Immature natural killer cell (primary cell): Measurements from ENCODE around the gene AMIGO3. TPM values are rescaled to one million over a fixed set of nuclear protein-coding genes. Genes with fewer than 3 reads are reported as not detected.
A peak's percentile ranks its signal among the peaks of the same experiment; 100 is the strongest.

ENCODE experiments used
- DNase-seq, 3 donors: peaks; one replicate each; pipeline ENCODE4 v3.0.0; 2022; ENCODE audit warnings: mixed read lengths in 1 of 3
- H3K27ac Mint-ChIP-seq, 6 donors: one replicate each; pipeline ENCODE4 v1.8.0; 2020; ENCODE audit warnings: mixed read lengths in 6 of 6, mild to moderate bottlenecking in 5 of 6, inconsistent platforms in 4 of 6, moderate library complexity in 3 of 6
- H3K27me3 Mint-ChIP-seq, 3 donors: one replicate each; pipeline ENCODE4 v1.8.0; 2020 to 2021; ENCODE audit warnings: low read depth in 3 of 3, mild to moderate bottlenecking in 3 of 3, mixed read lengths in 3 of 3, moderate library complexity in 3 of 3, inconsistent platforms in 1 of 3
- H3K36me3 Mint-ChIP-seq, 3 donors: one replicate each; pipeline ENCODE4 v1.8.0; 2020; ENCODE audit warnings: mixed read lengths in 3 of 3, inconsistent platforms in 2 of 3, mild to moderate bottlenecking in 2 of 3
- H3K4me1 Mint-ChIP-seq, 2 donors: one replicate each; pipeline ENCODE4 v1.8.0; 2020; ENCODE audit warnings: inconsistent platforms in 2 of 2, mild to moderate bottlenecking in 2 of 2, mixed read lengths in 2 of 2, moderate library complexity in 1 of 2
- H3K4me3 Mint-ChIP-seq, 5 donors: one replicate each; pipeline ENCODE4 v1.8.0; 2020; ENCODE audit warnings: mild to moderate bottlenecking in 5 of 5, mixed read lengths in 5 of 5, inconsistent platforms in 3 of 5, moderate library complexity in 3 of 5
- H3K9me3 Mint-ChIP-seq, 6 donors: one replicate each; pipeline ENCODE4 v1.8.0; 2020; ENCODE audit warnings: mild to moderate bottlenecking in 6 of 6, mixed read lengths in 6 of 6, inconsistent platforms in 4 of 6, moderate library complexity in 3 of 6
- polyA plus RNA-seq, 3 donors: library from polyadenylated mRNA; unstranded; fragments of 300-500 nt; fragmentation: Illumina TruSeq; gene quantifications; one replicate each; pipeline ENCODE4 v1.2.3, GENCODE V29; 2021

AMIGO3 gene
- polyA plus RNA-seq, 3 donors from 2014 or later, result 1.5 to 1.7 TPM; not detected in 1

- peak overlapping the region; percentile 80 to 95 (median 92) for H3K4me3 Mint-ChIP-seq
- peaks cover 4 to 11% (median 6%) of the 10 kb centered on the region in 3 donors for H3K27me3 Mint-ChIP-seq
- peak overlapping the region; percentile 85 to 97 (median 94) for H3K27ac Mint-ChIP-seq
- no peaks in the 10 kb centered on the region for H3K36me3 Mint-ChIP-seq
- DNase-seq, result no peak
- peaks cover 37 to 44% of the 10 kb centered on the region in 2 donors for H3K4me1 Mint-ChIP-seq
- H3K9me3 Mint-ChIP-seq, result peaks cover 0 to 1% (median 0%) of the 10 kb centered on the region in 6 donors
Observed at GRCh38 chr3:49721896-49722781, 2.7 kb upstream of the AMIGO3 start.

- H3K27me3 Mint-ChIP-seq, result peaks cover 4 to 11% (median 6%) of the 10 kb centered on the region in 3 donors
- H3K9me3 Mint-ChIP-seq, result peaks cover 0 to 1% (median 0%) of the 10 kb centered on the region in 6 donors
- H3K4me3 Mint-ChIP-seq, result peak overlapping the region in 3 of 5 donors; percentile 5 to 92 (median 25)
- H3K4me1 Mint-ChIP-seq, result peaks cover 37 to 44% of the 10 kb centered on the region in 2 donors
- no peaks in the 10 kb centered on the region for H3K36me3 Mint-ChIP-seq
- DNase-seq, result no peak
- peak overlapping the region in 2 of 6 donors; percentile 66 for H3K27ac Mint-ChIP-seq
Observed at GRCh38 chr3:49721596-49721895, 2.1 kb upstream of the AMIGO3 start.

GRCh38 chr3:49720855-49721595 lies 1.5 kb upstream of the AMIGO3 start:
- Mint-ChIP-seq H3K36me3 (no peaks in the 10 kb centered on the region), H3K9me3 (peaks cover 0 to 1% (median 0%) of the 10 kb centered on the region in 6 donors), H3K27me3 (peaks cover 4 to 11% (median 6%) of the 10 kb centered on the region in 3 donors), H3K4me1 (peaks cover 37 to 44% of the 10 kb centered on the region in 2 donors), H3K4me3 (peak overlapping the region in 4 of 5 donors; percentile 0 to 38 (median 24)), H3K27ac (peak overlapping the region in 5 of 6 donors; percentile 28 to 69 (median 66))
- DNase-seq, result no peak

GRCh38 chr3:49718858-49719213 lies 648 bp downstream of the AMIGO3 start:
- H3K4me3 Mint-ChIP-seq, result peak overlapping the region; percentile 89 to 93 (median 92)
- H3K27ac Mint-ChIP-seq, result peak overlapping the region in 5 of 6 donors; percentile 24 to 92 (median 77)
- H3K9me3 Mint-ChIP-seq, result peaks cover 0 to 1% (median 0%) of the 10 kb centered on the region in 6 donors
- H3K27me3 Mint-ChIP-seq, result peaks cover 3 to 8% (median 4%) of the 10 kb centered on the region in 3 donors
- H3K36me3 Mint-ChIP-seq, result no peaks in the 10 kb centered on the region
- H3K4me1 Mint-ChIP-seq, result peaks cover 28 to 43% of the 10 kb centered on the region in 2 donors
- DNase-seq, result no peak

- Mint-ChIP-seq H3K27ac (peak overlapping the region in 3 of 6 donors; percentile 73 to 80 (median 77)), H3K36me3 (no peaks in the 10 kb centered on the region), H3K27me3 (peaks cover 0 to 6% (median 1%) of the 10 kb centered on the region in 3 donors), H3K9me3 (peaks cover 0 to 1% (median 0%) of the 10 kb centered on the region in 6 donors), H3K4me1 (peaks cover 26 to 41% of the 10 kb centered on the region in 2 donors), H3K4me3 (peak overlapping the region; percentile 89 to 93 (median 92))
- no peak for DNase-seq
Observed at GRCh38 chr3:49717959-49718857, 1.3 kb downstream of the AMIGO3 start.

GRCh38 chr3:49717211-49717958 lies 2.1 kb downstream of the AMIGO3 start:
- peaks cover 26 to 39% of the 10 kb centered on the region in 2 donors for H3K4me1 Mint-ChIP-seq
- peaks cover 0 to 1% (median 0%) of the 10 kb centered on the region in 6 donors for H3K9me3 Mint-ChIP-seq
- DNase-seq, result no peak
- H3K27ac Mint-ChIP-seq, result no peak overlapping the region
- peaks cover 0 to 2% (median 0%) of the 10 kb centered on the region in 3 donors for H3K27me3 Mint-ChIP-seq
- H3K4me3 Mint-ChIP-seq, result peak overlapping the region in 4 of 5 donors; percentile 12 to 57 (median 34)
- H3K36me3 Mint-ChIP-seq, result no peaks in the 10 kb centered on the region

- no peak overlapping the region for H3K4me3 Mint-ChIP-seq
- H3K36me3 Mint-ChIP-seq, result no peaks in the 10 kb centered on the region
- peaks cover 32 to 41% of the 10 kb centered on the region in 2 donors for H3K4me1 Mint-ChIP-seq
- H3K27me3 Mint-ChIP-seq, result peaks cover 0 to 2% (median 0%) of the 10 kb centered on the region in 3 donors
- no peak overlapping the region for H3K27ac Mint-ChIP-seq
- DNase-seq, result no peak
- H3K9me3 Mint-ChIP-seq, result peaks cover 0 to 1% (median 0%) of the 10 kb centered on the region in 6 donors
Observed at GRCh38 chr3:49716691-49717210, 2.7 kb downstream of the AMIGO3 start.

- H3K27me3 Mint-ChIP-seq, result peaks cover 0 to 2% (median 0%) of the 10 kb centered on the region in 3 donors
- H3K27ac Mint-ChIP-seq, result no peak overlapping the region
- peaks cover 38 to 44% of the 10 kb centered on the region in 2 donors for H3K4me1 Mint-ChIP-seq
- H3K36me3 Mint-ChIP-seq, result no peaks in the 10 kb centered on the region
- no peak for DNase-seq
- no peaks in the 10 kb centered on the region for H3K9me3 Mint-ChIP-seq
- H3K4me3 Mint-ChIP-seq, result no peak overlapping the region
Observed at GRCh38 chr3:49716169-49716568, 3.3 kb downstream of the AMIGO3 start.

GRCh38 chr3:49715611-49716121 lies 3.8 kb downstream of the AMIGO3 start:
- Mint-ChIP-seq H3K9me3 (no peaks in the 10 kb centered on the region), H3K4me1 (peaks cover 43 to 44% of the 10 kb centered on the region in 2 donors), H3K36me3 (no peaks in the 10 kb centered on the region), H3K27ac (no peak overlapping the region), H3K4me3 (no peak overlapping the region), H3K27me3 (peaks cover 0 to 2% (median 0%) of the 10 kb centered on the region in 3 donors)
- DNase-seq, result no peak

- H3K27me3 Mint-ChIP-seq, result peaks cover 0 to 2% (median 0%) of the 10 kb centered on the region in 3 donors
- no peaks in the 10 kb centered on the region for H3K9me3 Mint-ChIP-seq
- no peak for DNase-seq
- H3K27ac Mint-ChIP-seq, result no peak overlapping the region
- H3K4me1 Mint-ChIP-seq, result peaks cover 39 to 43% of the 10 kb centered on the region in 2 donors
- H3K4me3 Mint-ChIP-seq, result no peak overlapping the region
- H3K36me3 Mint-ChIP-seq, result no peaks in the 10 kb centered on the region
Observed at GRCh38 chr3:49714728-49715550, 4.5 kb downstream of the AMIGO3 start.

GRCh38 chr3:49713336-49714105 lies 6.0 kb downstream of the AMIGO3 start:
- Mint-ChIP-seq H3K36me3 (peaks cover 0 to 1% (median 0%) of the 10 kb centered on the region in 3 donors), H3K4me1 (peaks cover 25 to 29% of the 10 kb centered on the region in 2 donors), H3K27me3 (no peaks in the 10 kb centered on the region), H3K27ac (no peak overlapping the region), H3K4me3 (no peak overlapping the region), H3K9me3 (no peaks in the 10 kb centered on the region)
- no peak for DNase-seq
